Neural cell (in vitro differentiated cells): ENCODE measurements around the gene OR11H7.

Experiments
- CTCF ChIP-seq: fragments of 450-650 bp; IDR thresholded peaks from 2 replicates; pipeline ENCODE4 v1.5.1; 2014; ENCODE audit warnings: antibody characterized with exemption, mild to moderate bottlenecking, moderate library complexity; ENCODE audit not compliant: poor library complexity, severe bottlenecking
- EP300 ChIP-seq: fragments of 450-650 bp; conservative IDR thresholded peaks from 2 replicates; pipeline ENCODE4 v1.6.1; 2014; ENCODE audit warnings: antibody characterized with exemption, mild to moderate bottlenecking, moderate library complexity; ENCODE audit not compliant: poor library complexity, severe bottlenecking
- EZH2 ChIP-seq: fragments of 200-600, 300-800 bp; shearing (Covaris generic), sonication (generic); IDR thresholded peaks from 2 replicates; pipeline ENCODE4 v1.6.1; 2014; ENCODE audit warnings: antibody characterized with exemption, low read length, borderline replicate concordance, mild to moderate bottlenecking; ENCODE audit not compliant: insufficient read depth, poor library complexity, severe bottlenecking
- RAD21 ChIP-seq: fragments of 450-650 bp; conservative IDR thresholded peaks from 2 replicates; pipeline ENCODE4 v1.6.1; 2014; ENCODE audit warnings: antibody characterized with exemption, mild to moderate bottlenecking, moderate library complexity
- REST ChIP-seq: IDR thresholded peaks from 2 replicates; pipeline ENCODE4 v1.6.1; 2012; ENCODE audit warnings: borderline replicate concordance
- TAF1 ChIP-seq: IDR thresholded peaks from 2 replicates; pipeline ENCODE4 v1.6.1; 2012; ENCODE audit warnings: low read depth

DNA sequence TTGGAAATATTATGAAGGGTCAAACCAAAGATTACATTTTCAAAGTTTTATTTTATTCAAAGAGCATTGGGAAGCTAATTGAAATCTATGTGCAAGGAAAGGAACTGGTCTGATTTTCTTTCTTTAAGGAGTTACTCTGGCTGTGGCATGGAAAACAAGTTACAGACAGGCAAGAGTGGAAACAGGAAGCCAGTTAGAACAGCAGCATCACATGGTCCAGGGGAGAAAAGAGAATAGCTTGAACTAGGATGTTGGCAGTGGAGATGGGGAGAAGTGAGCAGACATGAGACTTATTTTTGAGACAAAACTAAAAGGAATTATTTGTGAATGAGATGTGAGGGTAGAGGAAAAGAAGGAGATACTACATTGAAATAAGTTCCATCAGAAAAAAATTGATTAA, 34.7 kb upstream of the OR11H7 start:
- TF ChIP-seq CTCF (no peak), EZH2 (no peak), RAD21 (no peak), EP300 (no peak), TAF1 (no peak), REST (no peak)
